H9 (cell line): Measurements from ENCODE around the gene TP53BP2. TPM values are rescaled to one million over a fixed set of nuclear protein-coding genes. Genes with fewer than 3 reads are reported as not detected.

Experiments used
- DNase-seq: peaks from one replicate; pipeline ENCODE4 v3.0.0-alpha.2; 2017
- H2AFZ ChIP-seq: one replicate; pipeline ENCODE4 v1.6.1; 2013; ENCODE audit warnings: mild to moderate bottlenecking, low read length, control low read depth, moderate library complexity
- H2AK5ac ChIP-seq: 2 replicates; pipeline ENCODE4 v1.6.1; 2013; ENCODE audit warnings: low read length, control low read depth, mixed read lengths; ENCODE audit not compliant: insufficient read length
- H2BK120ac ChIP-seq: one replicate; pipeline ENCODE4 v1.6.1; 2013; ENCODE audit warnings: low read depth, mild to moderate bottlenecking, low read length, control low read depth, inconsistent platforms; ENCODE audit not compliant: poor library complexity, severe bottlenecking
- H2BK12ac ChIP-seq: 2 replicates; pipeline ENCODE4 v1.6.1; 2013; ENCODE audit warnings: low read length, control low read depth, mixed read lengths, low read depth; ENCODE audit not compliant: insufficient read length
- H2BK15ac ChIP-seq: 2 replicates; pipeline ENCODE4 v1.6.1; 2013; ENCODE audit warnings: low read depth, low read length, control low read depth
- H2BK20ac ChIP-seq: one replicate; pipeline ENCODE4 v1.6.1; 2013; ENCODE audit warnings: low read depth, mild to moderate bottlenecking, low read length, control low read depth, inconsistent platforms; ENCODE audit not compliant: poor library complexity, severe bottlenecking
- H2BK5ac ChIP-seq: 2 replicates; pipeline ENCODE4 v1.6.1; 2013; ENCODE audit warnings: low read length, control low read depth, mixed read lengths; ENCODE audit not compliant: insufficient read length
- H3K14ac ChIP-seq: 2 replicates; pipeline ENCODE4 v1.6.1; 2013; ENCODE audit warnings: low read length, control low read depth; ENCODE audit not compliant: insufficient read depth
- H3K18ac ChIP-seq: 2 replicates; pipeline ENCODE4 v1.6.1; 2013; ENCODE audit warnings: low read depth, mild to moderate bottlenecking, mixed read lengths, low read length, control low read depth; ENCODE audit not compliant: insufficient read length
- H3K23ac ChIP-seq: 2 replicates; pipeline ENCODE4 v1.6.1; 2013; ENCODE audit warnings: low read length, control low read depth, mixed read lengths, low read depth; ENCODE audit not compliant: insufficient read length
- H3K23me2 ChIP-seq: 2 replicates; pipeline ENCODE4 v1.6.1; 2013; ENCODE audit warnings: low read depth, mild to moderate bottlenecking, mixed read lengths, low read length, control low read depth; ENCODE audit not compliant: insufficient read length, poor library complexity, severe bottlenecking
- H3K27ac ChIP-seq: 2 replicates; pipeline ENCODE4 v1.5.1; 2013; ENCODE audit warnings: low read length, control low read depth, mixed read lengths, low read depth; ENCODE audit not compliant: insufficient read length
- H3K27me3 ChIP-seq: 2 replicates; pipeline ENCODE4 v1.6.1; 2013; ENCODE audit warnings: low read length, control low read depth, inconsistent platforms; ENCODE audit not compliant: insufficient read depth
- H3K4ac ChIP-seq: 2 replicates; pipeline ENCODE4 v1.6.1; 2013; ENCODE audit warnings: low read depth, mild to moderate bottlenecking, control low read depth, inconsistent platforms, low read length, moderate library complexity
- H3K4me1 ChIP-seq: 2 replicates; pipeline ENCODE4 v1.6.1; 2013; ENCODE audit warnings: low read length, control low read depth, inconsistent platforms; ENCODE audit not compliant: insufficient read depth
- H3K4me2 ChIP-seq: 2 replicates; pipeline ENCODE4 v1.6.1; 2013; ENCODE audit warnings: low read length, control low read depth, mixed read lengths; ENCODE audit not compliant: insufficient read length, insufficient read depth
- H3K56ac ChIP-seq: 2 replicates; pipeline ENCODE4 v1.6.1; 2013; ENCODE audit warnings: low read depth, mild to moderate bottlenecking, mixed read lengths, low read length, control low read depth; ENCODE audit not compliant: insufficient read length
- H3K79me1 ChIP-seq: 2 replicates; pipeline ENCODE4 v1.6.1; 2013; ENCODE audit warnings: low read depth, mild to moderate bottlenecking, moderate library complexity, low read length, control low read depth, inconsistent platforms; ENCODE audit not compliant: insufficient read depth, poor library complexity, severe bottlenecking
- H3K79me2 ChIP-seq: 2 replicates; pipeline ENCODE4 v1.6.1; 2013; ENCODE audit warnings: low read length, control low read depth, inconsistent platforms; ENCODE audit not compliant: insufficient read depth
- H3K9ac ChIP-seq: 2 replicates; pipeline ENCODE4 v1.6.1; 2013; ENCODE audit warnings: low read length, control low read depth, mixed read lengths; ENCODE audit not compliant: insufficient read length; ENCODE audit errors: extremely low read depth
- H3K9me3 ChIP-seq: one replicate; pipeline ENCODE4 v1.6.1; 2013; ENCODE audit warnings: low read depth, low read length, inconsistent platforms; ENCODE audit not compliant: control insufficient read depth
- H3T11ph ChIP-seq: one replicate; pipeline ENCODE4 v1.6.1; 2013; ENCODE audit warnings: mild to moderate bottlenecking, low read length, control low read depth, inconsistent platforms
- H4K20me1 ChIP-seq: one replicate; pipeline ENCODE4 v1.6.1; 2013; ENCODE audit not compliant: control insufficient read depth, insufficient read length, insufficient read depth
- H4K5ac ChIP-seq: 2 replicates; pipeline ENCODE4 v1.6.1; 2013; ENCODE audit warnings: low read depth, mild to moderate bottlenecking, mixed read lengths, low read length, control low read depth; ENCODE audit not compliant: insufficient read length
- H4K8ac ChIP-seq: replicated peaks from 2 replicates; pipeline ENCODE4 v1.6.1; 2013; ENCODE audit warnings: low read length, control low read depth, mixed read lengths, low read depth; ENCODE audit not compliant: insufficient read length
- H4K91ac ChIP-seq: 2 replicates; pipeline ENCODE4 v1.6.1; 2013; ENCODE audit warnings: low read depth, mild to moderate bottlenecking, moderate library complexity, mixed read lengths, low read length, control low read depth; ENCODE audit not compliant: insufficient read length
- H3K27ac Mint-ChIP-seq, 3 experiments: 2 replicates in 2 of 3; 3 replicates in 1 of 3; pipeline ENCODE4 v1.8.0; 2020 to 2021; ENCODE audit warnings: mixed read lengths in 3 of 3, mild to moderate bottlenecking in 1 of 3, moderate library complexity in 1 of 3
- H3K27me3 Mint-ChIP-seq: 2 replicates; pipeline ENCODE4 v1.8.0; 2021; ENCODE audit warnings: low read depth, mild to moderate bottlenecking, moderate library complexity, mixed read lengths
- H3K36me3 Mint-ChIP-seq, 3 experiments: 2 replicates in 2 of 3; 3 replicates in 1 of 3; pipeline ENCODE4 v1.8.0; 2020 to 2021; ENCODE audit warnings: low read depth in 3 of 3, mixed read lengths in 3 of 3; ENCODE audit not compliant: insufficient read depth in 1 of 3
- H3K4me1 Mint-ChIP-seq, 2 experiments: 2 replicates each; pipeline ENCODE4 v1.8.0; 2020; ENCODE audit warnings: mixed read lengths in 2 of 2
- H3K4me3 Mint-ChIP-seq, 2 experiments: 2 replicates in 1 of 2; 3 replicates in 1 of 2; pipeline ENCODE4 v1.8.0; 2020 to 2021; ENCODE audit warnings: mild to moderate bottlenecking in 2 of 2, mixed read lengths in 2 of 2, moderate library complexity in 1 of 2
- H3K9me3 Mint-ChIP-seq, 2 experiments: 2 replicates in 1 of 2; 3 replicates in 1 of 2; pipeline ENCODE4 v1.8.0; 2020; ENCODE audit warnings: mild to moderate bottlenecking in 2 of 2, mixed read lengths in 2 of 2, moderate library complexity in 1 of 2
- CTCF ChIP-seq: fragments of 200-600 bp; sonication (generic); conservative IDR thresholded peaks from 3 replicates; pipeline ENCODE4 v1.8.0; 2021; ENCODE audit warnings: antibody characterized with exemption, mild to moderate bottlenecking
- WGBS: extraction: QIAGEN DNeasy Blood & Tissue Kit; methylation state at CpG from one replicate; pipeline ENCODE4 v1.1.7; 2013; ENCODE audit warnings: missing lambda C conversion rate, low lambda C conversion rate, mixed read lengths; ENCODE audit not compliant: insufficient read length; ENCODE audit errors: extremely low coverage; 5-methylcytosine and 5-hydroxymethylcytosine counted together
- total RNA-seq: library from RNA; stranded (reverse); gene quantifications from 2 replicates; pipeline ENCODE4 v1.2.1, GENCODE V29; 2021

Gene TP53BP2
- total RNA-seq, 1 experiment from 2014 or later: 49.7 TPM

- Histone ChIP-seq H4K5ac (no peak overlapping the region), H2BK15ac (no peak overlapping the region), H3T11ph (no peak overlapping the region), H3K4me2 (no peak overlapping the region), H2AFZ (no peak overlapping the region), H3K18ac (no peak overlapping the region), H3K9ac (no peak overlapping the region), H3K27me3 (no peaks in the 10 kb centered on the region), H2BK12ac (no peak overlapping the region), H2BK120ac (no peak overlapping the region), H3K23me2 (no peaks in the 10 kb centered on the region), H3K79me2 (no peaks in the 10 kb centered on the region), H4K20me1 (no peaks in the 10 kb centered on the region), H3K23ac (no peak overlapping the region), H3K14ac (no peak overlapping the region), H3K56ac (no peak overlapping the region), H3K9me3 (no peaks in the 10 kb centered on the region), H2BK20ac (no peak overlapping the region), H4K91ac (no peak overlapping the region), H2AK5ac (no peak overlapping the region), H3K79me1 (no peaks in the 10 kb centered on the region), H3K4me1 (no peaks in the 10 kb centered on the region), H3K27ac (no peak overlapping the region), H3K4ac (no peak overlapping the region), H4K8ac (no peak overlapping the region), H2BK5ac (no peak overlapping the region)
- DNase-seq: no peak
- no CpG with 5 or more reads among the region's 9 CpGs for WGBS
- Mint-ChIP-seq H3K27me3 (no peaks in the 10 kb centered on the region), H3K4me3 (no peak overlapping the region), H3K9me3 (peaks cover 3 to 4% of the 10 kb centered on the region in 2 experiments; a peak in 3 of 5 replicates), H3K4me1 (no peaks in the 10 kb centered on the region; a peak in 1 of 4 replicates), H3K27ac (no peak overlapping the region), H3K36me3 (peaks cover 14 to 31% (median 21%) of the 10 kb centered on the region in 3 experiments)
- TF ChIP-seq CTCF: no peak
Observed at GRCh38 chr1:223765036-223765718, 80.6 kb downstream of the TP53BP2 start.
